Neutrophil (primary cell): ENCODE data around the gene DSN1.

Source experiments
- H3K27ac ChIP-seq: fragments of 200-600 bp; sonication (generic); 2 replicates; pipeline ENCODE4 v1.5.1; 2016; ENCODE audit warnings: mild to moderate bottlenecking, moderate library complexity
- H3K27me3 ChIP-seq: fragments of 200-600 bp; sonication (generic); 2 replicates; pipeline ENCODE4 v1.6.0; 2016; ENCODE audit warnings: mild to moderate bottlenecking
- H3K36me3 ChIP-seq: fragments of 200-600 bp; sonication (generic); 2 replicates; pipeline ENCODE4 v1.5.1; 2017
- H3K4me1 ChIP-seq, 2 experiments: fragments of 200-600 bp in 1 of 2; sonication (generic) in 1 of 2; 1 replicate in 1 of 2; 2 replicates in 1 of 2; pipeline versions ENCODE4 v1.5.1 to v1.6.1; 2013 to 2016; ENCODE audit warnings: low read depth in 1 of 2, low read length in 1 of 2, mild to moderate bottlenecking in 1 of 2, moderate library complexity in 1 of 2; ENCODE audit not compliant: control insufficient read depth in 1 of 2, insufficient read depth in 1 of 2
- H3K4me3 ChIP-seq, 2 experiments: fragments of 200-600 bp in 1 of 2; sonication (generic) in 1 of 2; 1 replicate in 1 of 2; 2 replicates in 1 of 2; pipeline ENCODE4 v1.5.1; 2013 to 2016; ENCODE audit warnings: low read depth in 1 of 2, low read length in 1 of 2, mild to moderate bottlenecking in 1 of 2, moderate library complexity in 1 of 2
- H3K9me3 ChIP-seq: fragments of 200-600 bp; sonication (generic); 2 replicates; pipeline ENCODE4 v1.5.1; 2016
- CTCF ChIP-seq: fragments of 200-600 bp; sonication (generic); IDR thresholded peaks from 2 replicates; pipeline ENCODE4 v1.5.1; 2016; ENCODE audit warnings: antibody characterized with exemption

Gene DSN1

GRCh38 chr20:36773107-36773596 is 411 bp downstream of the DSN1 start:
- H3K9me3 ChIP-seq, result no peaks in the 10 kb centered on the region
- no peaks in the 10 kb centered on the region for H3K27me3 ChIP-seq
- peaks cover 5% of the 10 kb centered on the region for H3K36me3 ChIP-seq
- H3K4me1 ChIP-seq, result peaks cover 17 to 20% of the 10 kb centered on the region in 2 experiments
- no peak for TF ChIP-seq CTCF
- H3K27ac ChIP-seq, result peak overlapping the region; percentile 78
- peak overlapping the region; percentile 83 to 87 for H3K4me3 ChIP-seq

- no peak overlapping the region for H3K27ac ChIP-seq
- no peak for TF ChIP-seq CTCF
- H3K4me1 ChIP-seq, result peaks cover 17 to 20% of the 10 kb centered on the region in 2 experiments
- H3K36me3 ChIP-seq, result peaks cover 9% of the 10 kb centered on the region
- H3K27me3 ChIP-seq, result no peaks in the 10 kb centered on the region
- H3K4me3 ChIP-seq, result no peak overlapping the region
- H3K9me3 ChIP-seq, result no peaks in the 10 kb centered on the region
Observed at GRCh38 chr20:36770680-36771079, 2.9 kb downstream of the DSN1 start.

- Histone ChIP-seq H3K4me1 (peaks cover 8 to 12% of the 10 kb centered on the region in 2 experiments), H3K4me3 (no peak overlapping the region), H3K27me3 (no peaks in the 10 kb centered on the region), H3K36me3 (peaks cover 9% of the 10 kb centered on the region), H3K27ac (no peak overlapping the region), H3K9me3 (no peaks in the 10 kb centered on the region)
- TF ChIP-seq CTCF, result no peak
Observed at GRCh38 chr20:36768768-36769430, 4.7 kb downstream of the DSN1 start.

- Histone ChIP-seq H3K27ac (peak overlapping the region; percentile 25), H3K36me3 (no peaks in the 10 kb centered on the region), H3K27me3 (no peaks in the 10 kb centered on the region), H3K4me3 (no peak overlapping the region), H3K4me1 (peaks cover 23 to 24% of the 10 kb centered on the region in 2 experiments), H3K9me3 (no peaks in the 10 kb centered on the region)
- no peak for TF ChIP-seq CTCF
Observed at GRCh38 chr20:36761125-36761524, 12.4 kb downstream of the DSN1 start.

GRCh38 chr20:36760647-36761046 is 12.9 kb downstream of the DSN1 start:
- no peaks in the 10 kb centered on the region for H3K36me3 ChIP-seq
- peak overlapping the region; percentile 25 for H3K27ac ChIP-seq
- no peak for TF ChIP-seq CTCF
- H3K27me3 ChIP-seq, result no peaks in the 10 kb centered on the region
- peaks cover 24 to 27% of the 10 kb centered on the region in 2 experiments for H3K4me1 ChIP-seq
- no peak overlapping the region for H3K4me3 ChIP-seq
- H3K9me3 ChIP-seq, result no peaks in the 10 kb centered on the region
